Stimulated activated CD4-positive, alpha-beta T cell treated with anti-CD3 and anti-CD28 coated beads, Interleukin-1b, Interleukin-23, amount 100 ng/mL, for 48 hours (primary cell): ENCODE measurements around the gene LINGO3.
A peak's percentile ranks its signal among the peaks of the same experiment; 100 is the strongest.

Experiments used
- DNase-seq: peaks from one replicate; pipeline ENCODE4 v3.0.0-alpha.2; 2020

The LINGO3 gene

DNA sequence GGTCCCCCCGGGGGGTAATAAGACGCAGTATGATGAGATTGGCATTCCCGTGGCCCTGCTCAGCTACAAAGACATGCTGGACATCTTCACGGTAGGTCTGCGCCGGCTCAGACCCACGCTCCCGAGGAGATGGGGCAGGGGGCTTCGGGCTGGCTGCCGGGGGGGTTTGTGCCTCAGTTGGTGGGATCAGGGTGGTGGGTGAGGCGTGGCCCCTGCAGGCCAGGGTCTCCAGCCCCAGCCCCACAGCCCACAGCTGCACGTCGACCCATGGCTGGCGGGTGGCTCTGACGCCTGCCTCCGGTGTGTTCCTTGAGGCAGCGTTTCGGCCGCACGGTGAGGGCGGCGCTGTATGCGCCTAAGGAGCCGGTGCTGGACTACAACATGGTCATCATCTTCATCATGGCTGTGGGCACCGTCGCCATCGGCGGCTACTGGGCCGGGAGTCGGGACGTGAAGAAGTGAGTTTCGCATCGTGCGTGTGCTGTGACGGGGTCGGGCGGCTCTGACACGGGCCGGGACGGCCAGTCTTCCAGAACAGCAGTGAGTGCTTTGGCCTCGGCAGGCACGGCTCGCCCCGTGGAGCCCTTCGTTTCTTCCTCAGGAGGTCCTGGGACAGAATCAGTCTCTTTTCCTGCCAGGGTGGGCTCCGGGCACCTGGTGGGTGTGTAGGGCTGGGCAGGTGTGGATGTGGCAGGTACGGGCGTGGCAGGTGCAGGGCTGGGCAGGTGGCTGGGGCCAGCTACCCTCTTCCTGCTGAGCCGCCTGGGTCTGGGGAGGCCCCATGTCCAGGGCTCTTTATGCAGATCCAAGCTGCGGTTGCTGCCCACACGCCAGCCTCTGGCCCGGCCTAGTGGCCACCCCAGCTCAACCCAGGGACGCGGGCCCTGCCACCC lies 31.0 kb upstream of the LINGO3 start:
- DNase-seq: no peak

DNA sequence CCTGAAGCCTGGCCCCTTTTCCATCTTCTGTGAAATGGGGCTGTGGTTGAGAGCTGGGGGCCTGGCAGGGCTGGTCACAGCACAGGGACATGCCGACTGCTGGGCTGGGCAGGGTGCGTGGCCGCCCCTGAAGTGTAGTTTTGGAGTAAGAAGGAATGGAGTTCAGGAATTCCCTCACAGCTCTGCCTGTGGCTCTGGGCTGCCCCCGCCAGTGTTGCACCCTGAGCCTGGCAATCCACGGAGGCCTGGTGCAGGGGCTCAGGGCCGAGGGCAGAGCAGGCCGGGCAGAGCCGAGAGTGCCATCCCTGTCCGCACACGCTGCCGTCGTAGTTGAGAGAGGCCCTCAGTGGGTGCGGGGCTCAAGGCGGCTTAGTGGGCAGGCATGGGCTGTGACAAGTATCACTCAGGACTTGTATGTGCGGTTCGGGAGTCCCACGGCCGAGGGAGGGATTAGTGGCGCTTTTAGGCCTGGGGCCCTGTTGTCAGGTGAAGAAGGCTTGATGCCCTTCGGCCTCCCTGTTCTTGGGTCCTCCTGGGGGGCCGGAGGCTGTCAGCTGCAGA lies 30.2 kb upstream of the LINGO3 start:
- DNase-seq: no peak

DNA sequence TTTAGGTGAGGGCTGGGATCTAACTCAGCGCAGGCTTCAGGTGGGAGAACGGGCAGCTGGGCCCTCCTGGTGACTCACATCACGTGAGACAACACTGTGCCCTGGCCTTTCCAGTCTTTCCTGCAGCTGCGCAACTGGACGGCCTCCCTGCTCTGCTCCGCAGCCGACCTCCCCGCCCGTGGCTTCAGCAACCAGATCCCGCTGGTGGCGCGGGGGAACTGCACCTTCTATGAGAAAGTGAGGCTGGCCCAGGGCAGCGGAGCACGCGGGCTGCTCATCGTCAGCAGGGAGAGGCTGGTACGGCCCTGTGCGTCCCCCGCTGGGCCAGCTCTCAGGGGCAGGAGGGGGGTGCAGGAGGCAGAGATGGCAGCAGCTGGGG lies 29.4 kb upstream of the LINGO3 start:
- no peak for DNase-seq

DNA sequence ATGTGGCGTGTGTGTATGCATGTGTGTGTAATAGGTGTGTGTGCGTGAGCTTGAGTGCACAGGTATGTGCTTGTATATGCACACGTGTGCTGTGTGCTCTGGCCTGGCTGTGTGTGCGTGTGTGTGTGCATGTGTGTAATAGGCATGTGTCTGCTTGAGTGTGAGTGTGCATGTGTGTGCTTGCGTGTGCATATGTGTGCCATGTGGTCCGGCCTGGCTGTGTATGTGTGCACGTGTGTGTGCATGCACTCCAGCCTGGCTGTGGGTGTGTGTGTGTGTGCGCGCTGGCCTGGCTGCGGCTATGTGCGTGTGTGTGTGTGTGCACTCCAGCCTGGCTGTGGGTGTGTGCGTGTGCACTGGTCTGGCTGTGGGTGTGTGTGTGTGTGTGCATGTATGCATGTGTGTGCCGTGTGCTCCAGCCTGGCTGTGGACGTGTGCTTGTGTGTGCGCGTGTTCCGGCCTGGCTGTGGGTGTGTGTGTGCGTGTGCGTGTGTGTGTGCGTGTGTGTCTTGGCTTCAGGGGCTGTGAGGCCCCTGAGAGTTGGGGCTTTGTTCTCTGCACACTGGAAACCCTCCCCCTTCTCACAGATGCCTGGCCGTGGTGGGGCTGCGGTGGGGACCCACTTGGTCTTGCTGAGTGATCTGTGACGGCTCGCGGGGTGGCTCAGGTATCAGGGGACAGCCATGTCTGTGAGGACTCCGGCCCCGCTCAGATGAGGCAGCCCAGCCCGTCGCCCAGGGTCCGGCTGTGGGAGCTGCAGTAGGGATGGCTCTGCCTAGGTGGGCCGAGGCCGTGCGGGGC lies 28.8 kb upstream of the LINGO3 start:
- no peak for DNase-seq

DNA sequence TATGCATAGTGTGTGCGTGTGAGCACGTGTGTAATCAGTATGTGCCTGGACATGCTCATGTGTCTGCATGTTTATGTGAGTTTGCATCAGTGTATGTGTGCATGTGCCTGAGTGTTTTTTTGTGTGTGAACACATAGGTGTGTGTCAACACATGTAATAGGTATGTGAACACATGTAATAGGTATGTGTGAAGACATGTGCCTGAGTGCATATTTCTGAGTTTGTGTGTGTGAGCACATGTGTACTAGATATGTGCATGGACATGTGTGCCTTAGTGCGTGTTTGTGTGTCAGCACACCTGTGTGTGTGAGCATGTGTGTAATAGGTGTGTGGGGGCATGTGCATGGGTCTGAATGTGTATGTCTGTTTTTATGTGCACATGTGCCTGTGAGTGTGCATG lies 27.9 kb upstream of the LINGO3 start:
- DNase-seq: no peak

DNA sequence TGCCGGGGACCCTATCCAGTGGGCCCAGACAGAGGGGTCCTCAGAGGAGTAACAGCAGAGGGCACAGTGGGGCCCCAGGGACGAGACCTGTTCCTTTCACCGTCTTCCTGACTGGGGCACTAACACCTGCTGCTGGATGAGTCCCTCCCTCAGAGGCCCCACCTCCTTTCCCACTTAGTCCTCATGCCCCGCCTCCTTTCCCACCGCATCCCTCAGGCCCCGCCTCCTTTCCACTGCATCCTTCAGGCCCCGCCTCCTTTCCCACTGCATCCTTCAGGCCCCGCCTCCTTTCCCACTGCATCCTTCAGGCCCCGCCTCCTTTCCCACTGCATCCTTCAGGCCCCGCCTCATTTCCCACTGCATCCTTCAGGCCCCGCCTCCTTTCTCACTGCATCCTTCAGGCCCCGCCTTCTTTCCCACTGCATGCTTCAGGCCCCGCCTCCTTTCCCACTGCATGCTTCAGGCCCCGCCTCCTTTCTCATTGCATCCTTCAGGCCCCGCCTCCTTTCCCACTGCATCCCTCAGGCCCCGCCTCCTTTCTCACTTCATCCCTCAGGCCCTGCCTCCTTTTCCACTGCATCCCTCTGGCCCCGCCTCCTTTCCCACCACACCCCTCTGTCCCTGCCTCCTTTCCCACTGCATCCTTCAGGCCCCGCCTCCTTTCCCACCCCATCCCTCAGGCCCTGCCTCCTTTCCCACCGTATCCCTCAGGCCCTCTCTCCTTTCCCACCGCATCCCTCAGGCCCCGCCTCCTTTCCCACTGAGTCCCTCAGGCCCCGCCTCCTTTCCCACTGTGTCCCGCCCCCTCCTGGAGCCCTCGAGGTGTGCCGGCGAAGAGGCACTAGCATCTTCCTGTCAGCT lies 27.3 kb upstream of the LINGO3 start:
- no peak for DNase-seq

DNA sequence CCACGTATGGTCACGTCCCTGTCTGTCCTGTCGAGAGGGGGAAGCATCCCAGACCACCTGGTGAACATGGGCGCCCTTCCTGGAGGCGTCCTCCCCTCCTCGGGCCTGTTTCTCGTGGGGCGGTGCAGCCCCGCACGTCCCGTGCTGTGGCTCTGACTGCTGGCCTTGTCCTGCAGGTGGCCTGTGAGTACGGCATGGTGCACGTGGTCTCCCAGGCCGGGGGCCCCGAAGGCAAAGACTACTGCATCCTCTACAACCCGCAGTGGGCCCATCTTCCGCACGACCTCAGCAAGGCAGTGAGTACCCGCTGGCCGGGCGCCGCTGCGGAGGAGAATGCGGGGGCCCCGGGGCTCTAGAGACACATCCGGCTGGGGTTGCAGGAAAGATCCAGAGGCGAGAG lies 26.5 kb upstream of the LINGO3 start:
- DNase-seq: no peak

DNA sequence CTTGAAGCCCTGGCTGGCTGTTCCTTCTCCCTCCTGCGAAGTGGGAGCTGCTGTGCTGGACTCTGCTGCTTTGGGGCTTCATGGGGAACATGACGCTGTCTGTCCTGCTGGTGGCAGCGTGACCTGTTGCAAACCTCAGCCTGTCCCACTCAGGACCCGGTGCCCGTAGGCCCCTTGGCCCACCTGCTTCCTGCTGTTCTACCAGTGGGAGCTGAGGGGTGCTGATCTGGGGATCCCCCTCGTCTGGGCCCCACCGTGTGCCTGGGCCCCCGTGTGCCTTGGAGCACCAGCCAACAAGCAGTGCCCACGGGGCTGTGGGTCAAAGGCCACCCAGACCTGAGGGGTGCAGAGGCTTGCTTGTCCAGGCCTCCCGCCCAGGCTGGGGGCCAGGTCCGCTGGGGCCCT lies 25.9 kb upstream of the LINGO3 start:
- DNase-seq: no peak

DNA sequence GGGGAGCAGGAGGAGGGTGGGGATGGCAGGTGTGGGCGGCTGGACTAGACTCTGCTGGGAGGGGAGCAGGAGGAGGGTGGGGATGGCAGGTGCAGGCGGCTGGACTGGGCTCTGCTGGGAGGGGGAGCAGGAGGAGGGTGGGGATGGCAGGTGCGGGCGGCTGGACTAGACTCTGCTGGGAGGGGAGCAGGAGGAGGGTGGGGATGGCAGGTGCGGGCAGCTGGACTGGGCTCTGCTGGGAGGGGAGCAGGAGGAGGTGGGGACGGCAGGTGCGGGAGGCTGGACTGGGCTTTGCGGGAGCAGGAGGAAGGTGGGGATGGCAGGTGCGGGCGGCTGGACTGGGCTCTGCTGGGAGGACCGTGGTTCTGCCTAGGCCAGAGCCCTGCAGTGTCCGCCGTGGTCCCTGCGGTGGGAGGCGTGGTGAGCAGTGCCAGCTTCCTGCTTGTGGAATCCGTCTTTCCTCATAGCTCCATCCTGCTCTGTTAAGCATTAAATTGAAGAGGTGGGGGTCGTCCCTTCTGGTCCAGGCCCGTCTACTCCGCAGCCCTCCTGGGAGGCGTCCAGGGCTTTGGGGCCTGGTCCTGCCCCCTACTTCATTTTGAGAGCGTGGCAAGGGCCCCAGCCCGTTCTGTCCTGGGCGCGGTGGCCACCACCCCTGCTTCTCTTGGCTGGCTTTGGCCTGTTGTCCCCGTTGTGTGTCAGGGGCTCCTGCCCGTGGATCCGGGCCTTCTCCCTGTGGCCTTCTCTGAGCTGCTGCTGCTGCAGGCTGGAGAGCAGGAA lies 25.3 kb upstream of the LINGO3 start:
- no peak for DNase-seq

DNA sequence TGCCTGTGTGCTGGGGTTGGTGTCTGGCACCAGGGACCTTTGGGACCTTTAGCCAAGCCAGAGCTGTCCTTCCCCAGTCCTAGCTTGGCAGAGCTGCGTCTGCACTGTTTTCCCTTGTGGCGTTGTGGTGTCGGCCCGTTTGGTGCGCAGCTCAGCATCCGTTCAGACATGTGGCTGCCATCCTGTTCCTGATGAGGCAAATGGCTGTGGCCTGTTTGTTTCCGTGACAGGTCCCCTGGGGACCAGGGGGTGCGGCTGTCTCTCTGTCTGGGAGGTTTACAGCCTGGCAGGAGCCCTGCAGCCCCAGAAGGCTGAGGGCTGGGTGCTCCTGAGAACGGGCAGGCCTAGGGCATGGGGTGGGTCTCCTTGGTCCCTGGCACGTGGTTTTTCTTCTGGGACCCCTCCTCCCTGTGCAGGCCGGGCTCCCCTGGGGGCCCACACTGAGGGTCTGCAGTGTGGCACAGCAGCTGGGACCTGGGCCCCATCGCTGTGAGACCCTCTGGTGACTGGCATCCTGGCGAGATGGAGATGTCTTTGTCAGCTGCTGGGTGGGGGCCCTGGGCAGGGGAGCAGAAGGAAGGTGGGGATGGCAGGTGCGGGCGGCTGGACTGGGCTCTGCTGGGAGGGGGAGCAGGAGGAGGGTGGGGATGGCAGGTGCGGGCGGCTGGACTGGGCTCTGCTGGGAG lies 24.5 kb upstream of the LINGO3 start:
- peak; percentile 27 for DNase-seq

DNA sequence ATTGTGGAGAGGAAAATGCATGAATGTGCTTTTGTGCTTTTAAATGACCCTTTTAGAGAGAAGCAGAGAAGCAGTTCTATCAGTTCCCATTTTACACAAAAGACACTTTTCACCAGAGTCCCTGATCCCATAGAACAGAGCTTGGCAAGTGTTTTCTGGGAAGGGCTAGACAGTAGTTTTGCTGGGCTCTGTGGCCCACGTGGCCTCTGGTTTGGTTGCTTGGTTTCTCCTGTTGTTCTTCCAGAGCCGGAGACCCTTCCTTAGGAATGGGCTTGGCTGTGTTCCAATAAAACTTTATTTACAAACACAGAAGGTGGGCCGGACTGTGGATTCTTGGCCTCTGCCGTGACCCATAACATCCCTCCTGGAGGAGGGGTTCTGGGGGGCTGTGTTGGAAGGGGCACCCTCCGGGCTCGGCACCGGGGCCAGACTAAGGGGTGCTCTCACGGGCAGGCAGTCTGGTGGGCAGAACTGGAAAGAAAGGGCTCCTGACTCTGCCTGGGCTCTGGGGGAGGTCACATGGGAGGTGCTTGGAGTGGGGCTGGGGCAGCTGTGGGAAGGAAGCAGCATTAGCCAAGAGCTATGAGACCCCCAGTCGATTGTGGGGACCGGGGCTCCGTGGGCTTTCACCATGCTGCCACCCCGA lies 23.8 kb upstream of the LINGO3 start:
- DNase-seq: no peak

DNA sequence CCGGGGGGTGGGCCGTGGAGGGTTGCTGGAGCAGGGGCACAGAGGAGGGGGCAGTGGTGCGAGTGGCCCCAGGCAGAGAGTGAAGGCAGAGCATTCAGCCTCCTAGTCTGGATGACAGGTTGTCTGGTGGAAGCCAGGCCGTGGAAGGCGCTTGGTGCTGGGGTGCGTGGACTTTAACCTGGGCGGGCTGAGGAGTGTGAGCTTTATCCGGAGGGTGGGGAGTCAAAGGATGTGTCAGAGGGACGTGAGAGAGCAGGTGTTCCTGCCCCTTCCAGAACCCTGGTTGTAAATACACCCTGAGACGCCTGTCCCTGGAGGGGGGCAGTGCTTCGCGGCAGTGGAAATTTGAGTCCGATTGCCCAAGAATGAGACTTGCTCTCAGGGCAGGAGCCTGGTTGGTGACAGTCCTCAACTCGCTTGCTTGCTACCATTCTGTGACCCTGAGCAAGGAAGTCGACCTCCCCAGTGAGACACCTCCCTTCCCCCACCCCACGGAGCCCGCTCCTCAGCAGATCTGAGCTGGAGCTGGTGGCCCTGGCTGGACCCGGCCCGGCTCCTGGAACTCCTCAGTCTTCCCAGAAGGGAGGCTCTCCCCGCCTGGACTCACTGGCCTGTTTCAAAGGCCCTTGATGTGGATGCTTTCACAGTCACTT lies 22.8 kb upstream of the LINGO3 start:
- no peak for DNase-seq

DNA sequence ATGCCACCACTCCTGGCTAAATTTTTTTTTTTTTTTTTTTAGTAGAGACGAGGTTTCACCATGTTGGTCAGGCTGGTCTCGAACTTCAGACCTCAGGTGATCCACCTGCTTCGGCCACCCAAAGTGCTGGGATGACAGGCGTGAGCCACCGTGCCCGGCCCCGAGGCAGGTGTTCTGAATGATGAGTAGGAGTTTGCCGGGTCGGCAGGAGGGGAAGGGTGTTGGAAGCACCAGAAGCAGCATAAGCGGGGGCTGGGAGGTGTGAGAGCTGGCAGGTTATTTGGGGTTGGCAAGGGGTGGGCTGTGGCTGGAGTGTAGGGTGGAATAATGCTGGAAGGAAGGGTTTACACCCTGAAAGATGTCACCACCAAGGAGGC lies 22.3 kb upstream of the LINGO3 start:
- no peak for DNase-seq

DNA sequence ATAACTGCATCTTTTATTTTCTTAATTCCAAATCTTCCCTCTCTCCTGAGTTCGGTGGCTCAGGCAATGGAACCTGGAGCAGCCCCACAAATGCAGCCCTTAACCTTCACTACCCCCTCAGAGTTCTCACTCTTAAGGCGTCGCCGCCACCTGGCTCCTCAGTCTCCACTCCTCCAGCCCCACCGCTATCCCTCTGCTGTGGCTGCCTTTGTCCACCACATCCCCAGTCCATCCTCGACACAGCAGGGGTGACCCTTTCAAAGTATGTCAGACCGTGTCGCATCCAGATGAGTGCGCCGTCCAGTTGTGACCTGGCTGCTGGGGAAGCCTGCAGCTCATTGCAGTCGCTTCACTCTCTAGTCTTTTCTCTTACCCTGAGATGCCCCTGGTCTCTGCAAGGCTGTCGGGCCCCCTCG lies 21.6 kb upstream of the LINGO3 start:
- DNase-seq: no peak

DNA sequence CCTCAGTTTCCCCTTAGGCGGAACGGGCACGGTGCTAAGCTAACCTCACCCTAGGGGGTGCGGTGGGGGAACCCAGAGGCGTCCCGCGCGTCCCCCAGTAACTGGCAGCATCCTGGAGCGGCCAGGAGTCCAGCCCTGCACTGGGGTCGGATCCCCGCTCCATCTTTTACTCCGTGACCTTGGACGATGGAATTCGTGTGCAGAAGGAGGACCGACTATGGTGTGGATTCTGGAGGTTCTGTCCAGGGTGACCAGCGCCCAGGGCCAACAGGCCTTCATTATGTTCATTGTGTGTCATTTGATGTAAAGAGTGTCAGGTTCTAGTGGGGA lies 21.2 kb upstream of the LINGO3 start:
- no peak for DNase-seq

DNA sequence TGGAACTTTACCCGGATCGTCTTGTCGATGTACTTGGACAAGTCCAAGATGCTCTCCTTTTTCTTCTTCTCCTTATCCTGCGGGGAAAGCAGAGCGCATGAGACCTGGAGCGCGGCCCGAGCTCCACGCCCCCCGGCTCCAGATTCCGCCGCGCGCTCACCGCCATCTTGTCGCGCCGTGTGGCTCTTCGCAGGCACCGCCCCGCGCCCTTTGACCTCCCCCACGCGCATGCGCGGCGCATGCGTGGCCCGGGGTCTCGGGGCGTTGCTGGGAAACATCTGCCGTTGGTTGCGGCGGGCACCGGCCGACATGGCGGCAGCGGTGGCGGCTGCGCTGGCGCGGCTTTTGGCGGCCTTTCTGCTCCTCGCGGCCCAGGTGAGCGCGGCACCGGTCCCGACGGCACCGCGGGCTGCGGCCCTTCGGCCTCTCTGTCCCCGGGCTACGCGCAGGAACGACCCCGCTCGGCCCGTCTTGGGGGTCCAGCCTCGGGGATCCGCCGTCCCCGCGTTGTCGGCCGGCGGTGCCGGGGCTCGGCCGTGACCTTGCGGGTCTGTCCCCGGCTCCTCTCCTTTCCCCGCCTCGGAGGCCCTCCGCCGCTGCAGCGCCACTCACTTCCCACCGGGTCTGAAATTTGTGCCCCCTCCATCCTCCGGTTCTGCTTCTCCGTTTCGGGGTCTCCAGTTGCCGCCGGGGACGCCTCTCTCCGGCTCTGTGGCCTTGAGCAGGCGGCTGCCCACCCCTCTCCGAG lies 20.6 kb upstream of the LINGO3 start, which contains the start of the genes LSM7 and SPPL2B:
TSS of gene LSM7 (minus strand) at position 186 of the 748 bp plus-strand sequence. CDS start at position 166, 20 bp downstream.
TSS of gene SPPL2B (plus strand) at position 284 of the 748 bp plus-strand sequence. CDS start at position 310, 26 bp downstream.
- peak; percentile 91 for DNase-seq

DNA sequence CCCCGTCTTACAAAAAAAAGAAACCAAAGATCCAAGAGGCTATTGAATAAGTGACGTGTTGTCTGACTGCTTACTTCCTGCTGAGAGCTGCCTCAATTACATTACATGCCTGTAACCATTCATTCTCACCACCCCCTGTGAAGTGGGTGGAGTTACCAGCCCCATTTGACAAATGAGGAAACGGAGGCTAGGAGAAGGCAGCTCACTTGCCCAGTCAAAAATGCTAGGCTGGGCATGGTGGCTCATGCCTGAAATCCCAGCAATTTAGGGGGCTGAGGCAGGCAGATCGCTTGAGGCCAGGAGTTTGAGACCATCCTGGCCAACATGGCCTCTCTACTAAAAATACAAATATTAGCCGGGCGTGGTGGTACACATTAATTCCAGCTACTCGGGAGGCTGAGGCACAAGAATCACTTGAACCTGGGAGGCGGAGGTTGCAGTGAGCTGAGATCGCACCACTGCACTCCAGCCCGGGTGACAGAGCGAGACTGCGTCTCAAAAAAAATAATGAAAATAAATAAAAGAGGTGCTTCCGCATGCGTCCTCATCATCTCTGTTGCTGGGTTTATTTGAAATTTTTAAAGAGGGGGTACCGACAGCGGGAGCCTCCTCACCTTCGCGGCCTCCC lies 19.9 kb upstream of the LINGO3 start:
- DNase-seq: peak; percentile 61

DNA sequence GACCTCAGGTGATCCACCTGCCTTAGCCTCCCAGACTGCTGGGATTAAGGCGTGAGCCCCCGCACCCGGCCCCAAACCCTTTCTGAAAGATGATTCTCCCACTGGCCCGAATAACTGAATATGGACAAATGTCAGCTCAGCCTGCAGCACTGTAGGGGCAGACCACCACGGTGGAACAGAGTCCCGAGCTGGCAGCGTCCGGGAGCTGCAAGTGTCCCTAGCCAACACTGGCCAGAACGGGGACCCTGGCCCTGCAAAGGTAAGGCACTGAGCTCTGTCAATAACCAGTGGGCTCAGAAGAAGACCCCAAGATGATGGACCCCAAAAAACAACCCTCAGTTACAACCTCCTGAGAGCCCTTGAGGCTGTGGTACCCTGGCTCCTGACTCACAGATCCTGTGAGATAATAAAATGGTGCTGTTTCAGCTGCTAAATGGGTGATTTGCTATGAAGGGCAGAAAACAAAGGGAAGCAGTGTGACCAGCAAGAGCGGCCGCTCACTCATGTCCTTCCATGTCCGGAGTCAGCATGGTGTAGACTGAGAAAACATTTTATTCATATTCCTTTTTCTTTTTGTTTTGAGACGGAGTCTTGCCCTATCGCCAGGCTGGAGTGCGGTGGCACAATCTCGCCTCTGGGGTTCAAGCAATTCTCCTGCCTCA lies 18.9 kb upstream of the LINGO3 start:
- no peak for DNase-seq
